Measurements from ENCODE around the gene WDFY2. TPM values are rescaled to one million over a fixed set of nuclear protein-coding genes. Genes with fewer than 3 reads are reported as not detected.

Gene WDFY2
- polyA plus RNA-seq, 3 donors, result 6.5 to 40.1 (median 9.1) TPM

- Histone ChIP-seq H3K4me2 (replicated peaks; ENCODE audit: extremely low read depth, low read length, poor library complexity, severe bottlenecking) (no peak overlapping the region), H3K79me2 (ENCODE audit: insufficient read depth, low read length) (no peaks in the 10 kb centered on the region), H3K4me1 (ENCODE audit: control insufficient read depth in 1 of 2, insufficient read depth in 2 of 2, low read length in 2 of 2) (peaks cover 21 to 22% of the 10 kb centered on the region in 2 donors), H3K27me3 (ENCODE audit: control insufficient read depth in 2 of 2, insufficient read depth in 2 of 2, low read length in 2 of 2) (peaks cover 0 to 7% of the 10 kb centered on the region in 2 donors), H3K9ac (ENCODE audit: insufficient read depth, low read length, poor library complexity, severe bottlenecking) (no peak overlapping the region), H3K4me3 (replicated peaks in 1 of 3; ENCODE audit: low read depth in 2 of 3, low read length in 3 of 3) (no peak overlapping the region), H4K20me1 (ENCODE audit: insufficient read depth, low read length) (no peaks in the 10 kb centered on the region), H3K27ac (ENCODE audit: low read depth in 1 of 2, low read length in 2 of 2) (no peak overlapping the region), H2AFZ (ENCODE audit: insufficient read depth, low read depth, low read length, poor library complexity, severe bottlenecking) (no peak overlapping the region), H3K9me3 (replicated peaks in 1 of 2; ENCODE audit: control insufficient read depth in 1 of 2, insufficient read depth in 1 of 2, low read length in 2 of 2) (no peaks in the 10 kb centered on the region), H3K36me3 (replicated peaks in 1 of 2; ENCODE audit: control insufficient read depth in 1 of 2, insufficient read depth in 2 of 2, low read length in 2 of 2) (peaks cover 0 to 5% of the 10 kb centered on the region in 2 donors)
- TF ChIP-seq CTCF (IDR thresholded peaks at IDR 0.05), result no peak
- H3K9me3 Mint-ChIP-seq, result no peaks in the 10 kb centered on the region
- DNase-seq, result no peak
- intact Hi-C loops (cut with micrococcal nuclease), result loop anchor here in 1 of 2 donors (10.0 kb wide), 1 partner anchor 48 kb away; the partner anchor contains the start of gene TMEM272
- H3K27me3 Mint-ChIP-seq (ENCODE audit: low read depth in 3 of 3), result peaks cover 7 to 24% (median 22%) of the 10 kb centered on the region in 3 donors
- H3K4me1 Mint-ChIP-seq, result peaks cover 29% of the 10 kb centered on the region
- peaks cover 33 to 43% of the 10 kb centered on the region in 2 donors for H3K36me3 Mint-ChIP-seq
- peak overlapping the region in 1 of 7 donors; percentile 61 for H3K27ac Mint-ChIP-seq
- H3K4me3 Mint-ChIP-seq, result no peak overlapping the region
- 76% methylated on average over 6 of the region's 7 CpGs for WGBS (ENCODE audit: insufficient coverage)
These were observed 212.3 kb downstream of the WDFY2 start for GRCh38 chr13:51796546-51796945.

- Histone ChIP-seq H4K20me1 (ENCODE audit: insufficient read depth, low read length) (no peaks in the 10 kb centered on the region), H3K79me2 (ENCODE audit: insufficient read depth, low read length) (no peaks in the 10 kb centered on the region), H2AFZ (ENCODE audit: insufficient read depth, low read depth, low read length, poor library complexity, severe bottlenecking) (no peak overlapping the region), H3K27ac (ENCODE audit: low read depth in 1 of 2, low read length in 2 of 2) (no peak overlapping the region), H3K27me3 (ENCODE audit: control insufficient read depth in 2 of 2, insufficient read depth in 2 of 2, low read length in 2 of 2) (peaks cover 0 to 7% of the 10 kb centered on the region in 2 donors), H3K9ac (ENCODE audit: insufficient read depth, low read length, poor library complexity, severe bottlenecking) (no peak overlapping the region), H3K4me3 (replicated peaks in 1 of 3; ENCODE audit: low read depth in 2 of 3, low read length in 3 of 3) (no peak overlapping the region), H3K36me3 (replicated peaks in 1 of 2; ENCODE audit: control insufficient read depth in 1 of 2, insufficient read depth in 2 of 2, low read length in 2 of 2) (no peaks in the 10 kb centered on the region), H3K9me3 (replicated peaks in 1 of 2; ENCODE audit: control insufficient read depth in 1 of 2, insufficient read depth in 1 of 2, low read length in 2 of 2) (no peaks in the 10 kb centered on the region), H3K4me1 (ENCODE audit: control insufficient read depth in 1 of 2, insufficient read depth in 2 of 2, low read length in 2 of 2) (peaks cover 33 to 34% of the 10 kb centered on the region in 2 donors), H3K4me2 (replicated peaks; ENCODE audit: extremely low read depth, low read length, poor library complexity, severe bottlenecking) (no peak overlapping the region)
- peaks cover 0 to 2% (median 0%) of the 10 kb centered on the region in 7 donors for H3K9me3 Mint-ChIP-seq
- DNase-seq, result no peak
- H3K4me3 Mint-ChIP-seq, result no peak overlapping the region
- peak overlapping the region in 2 of 7 donors; percentile 22 to 30 for H3K27ac Mint-ChIP-seq
- TF ChIP-seq CTCF (IDR thresholded peaks at IDR 0.05), result no peak
- H3K27me3 Mint-ChIP-seq (ENCODE audit: low read depth in 3 of 3), result peaks cover 6 to 29% (median 24%) of the 10 kb centered on the region in 3 donors
- intact Hi-C loops (cut with micrococcal nuclease), result loop anchor here in 1 of 2 donors (10.0 kb wide), 1 partner anchor 47 kb away; the partner anchor contains the start of gene TMEM272
- peaks cover 38% of the 10 kb centered on the region for H3K4me1 Mint-ChIP-seq
- H3K36me3 Mint-ChIP-seq, result peaks cover 29 to 36% of the 10 kb centered on the region in 2 donors
- WGBS (ENCODE audit: insufficient coverage), result 88% methylated on average over 6 of the region's 12 CpGs
These were observed 213.6 kb downstream of the WDFY2 start for GRCh38 chr13:51797664-51798488.
